GM19463 (cell line): ENCODE results near the gene CD244.
A peak's percentile ranks its signal among the peaks of the same experiment; 100 is the strongest.
"Not testable (repeated sequence)": the region's sequence is repeated elsewhere in the genome, so short reads cannot be mapped to it uniquely, and the experiment has no call there.

ENCODE experiments used
- ATAC-seq: cut with Tn5 transposase; IDR thresholded peaks from one replicate; pipeline ENCODE4 v1.9.1; 2021; ENCODE audit warnings: mild to moderate bottlenecking, moderate library complexity; ENCODE audit not compliant: unreplicated experiment

The CD244 gene, protein sequence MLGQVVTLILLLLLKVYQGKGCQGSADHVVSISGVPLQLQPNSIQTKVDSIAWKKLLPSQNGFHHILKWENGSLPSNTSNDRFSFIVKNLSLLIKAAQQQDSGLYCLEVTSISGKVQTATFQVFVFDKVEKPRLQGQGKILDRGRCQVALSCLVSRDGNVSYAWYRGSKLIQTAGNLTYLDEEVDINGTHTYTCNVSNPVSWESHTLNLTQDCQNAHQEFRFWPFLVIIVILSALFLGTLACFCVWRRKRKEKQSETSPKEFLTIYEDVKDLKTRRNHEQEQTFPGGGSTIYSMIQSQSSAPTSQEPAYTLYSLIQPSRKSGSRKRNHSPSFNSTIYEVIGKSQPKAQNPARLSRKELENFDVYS

GRCh38 chr1:160862203-160863060 lies at the start of gene CD244:
Gene CD244 (minus strand): TSS chr1:160862887. CDS start chr1:160862677, 210 bp downstream.
- ATAC-seq = peak; percentile 90

- ATAC-seq = no peak
Observed at GRCh38 chr1:160911925-160912324, 49.2 kb upstream of the CD244 start.

- ATAC-seq = no peak
Observed at GRCh38 chr1:160911441-160911840, 48.8 kb upstream of the CD244 start.

- no peak for ATAC-seq
Observed at GRCh38 chr1:160910170-160910750, 47.6 kb upstream of the CD244 start.

GRCh38 chr1:160907976-160908375 lies 45.3 kb upstream of the CD244 start:
- ATAC-seq = no peak

- no peak for ATAC-seq
Observed at GRCh38 chr1:160905617-160905989, 42.9 kb upstream of the CD244 start.

GRCh38 chr1:160904783-160905616 lies 42.3 kb upstream of the CD244 start:
- no peak for ATAC-seq

GRCh38 chr1:160902251-160902650 lies 39.6 kb upstream of the CD244 start:
- not testable (repeated sequence) for ATAC-seq

GRCh38 chr1:160901768-160902167 lies 39.1 kb upstream of the CD244 start:
- ATAC-seq = no peak

DNA sequence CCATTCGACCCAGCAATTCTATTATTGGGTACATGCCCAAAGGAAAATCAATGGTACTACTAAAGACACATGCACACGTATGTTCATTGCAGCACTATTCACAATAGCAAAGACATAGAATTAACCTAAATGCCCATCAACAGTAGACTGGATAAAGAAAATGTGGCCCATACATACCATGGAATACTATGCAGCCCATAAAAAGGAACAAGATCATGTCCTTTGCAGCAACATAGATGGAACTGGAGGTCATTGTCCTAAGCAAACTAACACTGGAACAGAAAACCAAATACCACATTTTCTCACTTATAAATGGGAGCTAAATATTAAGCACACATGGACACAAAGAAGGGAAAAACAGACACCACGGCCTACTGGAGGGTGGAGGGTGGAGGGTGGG lies 38.0 kb upstream of the CD244 start:
- not testable (repeated sequence) for ATAC-seq

DNA sequence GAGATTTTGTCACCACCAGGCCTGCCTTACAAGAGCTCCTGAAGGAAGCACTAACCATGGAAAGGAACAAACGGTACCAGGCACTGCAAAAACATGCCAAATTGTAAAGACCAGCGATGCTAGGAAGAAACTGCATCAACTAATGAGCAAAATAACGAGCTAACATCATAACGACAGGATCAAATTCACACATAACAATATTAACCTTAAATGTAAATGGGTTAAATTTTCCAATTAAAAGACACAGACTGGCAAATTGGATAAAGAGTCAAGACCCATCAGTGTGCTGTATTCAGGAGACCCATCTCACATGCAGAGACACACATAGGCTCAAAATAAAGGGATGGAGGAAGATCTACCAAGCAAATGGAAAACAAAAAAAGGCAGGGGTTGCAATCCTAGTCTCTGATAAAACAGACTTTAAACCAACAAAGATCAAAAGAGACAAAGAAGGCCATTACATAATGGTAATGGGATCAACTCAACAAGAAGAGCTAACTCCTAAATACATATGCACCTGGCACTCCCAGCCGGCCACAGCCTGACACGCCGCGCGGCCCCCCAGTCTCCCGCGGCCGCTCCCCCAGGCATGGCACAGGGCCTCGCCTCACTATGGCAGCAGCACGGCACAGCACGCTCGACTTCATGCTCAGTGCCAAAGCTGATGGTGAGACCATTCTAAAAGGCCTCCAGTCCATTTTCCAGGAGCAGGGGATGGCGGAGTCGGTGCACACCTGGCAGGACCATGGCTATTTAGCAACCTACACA lies 31.9 kb upstream of the CD244 start:
- ATAC-seq = not testable (repeated sequence)

DNA sequence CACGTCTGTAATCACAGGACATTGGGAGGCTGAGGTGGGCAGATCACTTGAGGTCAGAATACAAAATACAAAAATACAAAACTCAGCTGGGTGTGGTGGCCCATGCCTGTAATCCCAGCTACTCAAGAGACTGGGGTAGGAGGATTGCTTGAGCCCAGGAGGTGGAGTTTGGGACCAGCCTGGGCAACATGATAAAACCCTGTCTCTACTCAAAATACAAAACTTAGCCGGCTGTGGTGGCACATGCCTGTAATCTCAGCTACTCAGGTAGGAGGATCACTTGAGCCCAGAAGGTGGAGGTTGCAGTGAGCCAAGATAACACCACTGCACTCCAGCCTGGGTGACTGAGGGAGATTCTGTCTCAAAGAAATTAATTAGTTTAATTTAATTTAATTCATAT lies 28.8 kb upstream of the CD244 start:
- ATAC-seq = no peak

DNA sequence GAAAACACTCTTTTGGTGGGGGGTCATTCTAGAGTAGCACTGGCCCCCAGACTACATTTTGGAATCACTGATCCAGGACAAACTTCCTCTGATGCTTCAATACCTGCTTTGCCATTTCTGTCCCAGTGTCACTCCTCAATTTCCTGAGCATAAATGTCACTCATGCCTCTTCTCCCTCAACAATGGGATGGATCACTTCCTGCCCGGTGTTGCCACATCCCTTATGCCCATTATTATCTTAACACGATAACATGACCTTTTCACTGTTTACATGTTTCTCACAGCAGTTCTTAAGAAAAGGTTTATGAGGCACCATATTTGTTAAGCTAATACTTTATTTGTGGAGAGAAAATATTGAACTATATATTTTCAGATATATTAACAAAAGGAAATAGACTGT lies 26.2 kb upstream of the CD244 start:
- no peak for ATAC-seq

DNA sequence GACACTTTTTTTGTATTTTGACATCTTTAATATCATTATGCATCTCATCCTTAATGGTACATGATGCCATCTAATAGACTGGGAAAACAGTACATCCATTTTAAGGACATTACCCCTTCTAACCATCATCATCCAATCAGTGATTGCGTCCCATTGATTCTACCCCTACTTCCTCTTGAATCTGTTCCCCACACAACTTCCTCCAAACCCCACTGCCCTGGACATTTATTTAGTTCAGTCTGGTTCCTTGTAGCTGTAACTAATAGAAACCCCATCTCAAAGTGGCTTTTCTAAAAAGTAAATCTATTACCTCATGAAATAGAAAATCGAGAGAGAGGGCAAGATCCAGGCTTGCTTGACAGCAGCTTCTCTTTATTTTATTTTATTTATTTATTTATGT lies 24.4 kb upstream of the CD244 start:
- no peak for ATAC-seq

DNA sequence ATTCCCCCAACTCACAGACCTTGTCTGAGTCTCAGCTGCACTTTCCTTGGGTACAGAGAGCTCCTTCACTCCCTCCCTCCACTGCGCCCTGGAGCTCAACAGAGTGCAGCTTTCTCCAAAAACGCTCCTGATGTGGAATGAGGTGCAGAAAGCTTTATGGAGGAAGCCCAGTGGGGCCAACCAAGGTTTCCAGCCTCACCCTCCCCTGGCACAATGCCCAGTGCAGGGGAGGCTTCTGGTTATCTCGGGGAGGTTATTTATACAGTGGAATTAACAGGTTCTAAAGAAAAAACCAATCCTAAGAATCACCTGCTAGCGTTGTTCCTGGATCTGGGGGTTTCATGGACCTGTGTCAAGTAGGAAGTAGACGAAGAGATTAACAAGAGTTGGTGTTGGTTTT lies 22.4 kb upstream of the CD244 start, which contains the start of gene ITLN1:
ITLN1 (minus strand) TSS at position 139 of the 400 bp plus-strand sequence. CDS start 303 bp downstream, outside the sequence.
- ATAC-seq = no peak

GRCh38 chr1:160884579-160884978 lies 21.9 kb upstream of the CD244 start:
- peak; percentile 91 for ATAC-seq

- ATAC-seq = no peak
Observed at GRCh38 chr1:160883581-160884513, 21.2 kb upstream of the CD244 start.

GRCh38 chr1:160882582-160882981 lies 19.9 kb upstream of the CD244 start:
- no peak for ATAC-seq

- ATAC-seq = not testable (repeated sequence)
Observed at GRCh38 chr1:160881264-160881663, 18.6 kb upstream of the CD244 start.
